Measurements from ENCODE around the gene ATP13A5.
A peak's percentile ranks its signal among the peaks of the same experiment; 100 is the strongest.

ATP13A5 gene, protein sequence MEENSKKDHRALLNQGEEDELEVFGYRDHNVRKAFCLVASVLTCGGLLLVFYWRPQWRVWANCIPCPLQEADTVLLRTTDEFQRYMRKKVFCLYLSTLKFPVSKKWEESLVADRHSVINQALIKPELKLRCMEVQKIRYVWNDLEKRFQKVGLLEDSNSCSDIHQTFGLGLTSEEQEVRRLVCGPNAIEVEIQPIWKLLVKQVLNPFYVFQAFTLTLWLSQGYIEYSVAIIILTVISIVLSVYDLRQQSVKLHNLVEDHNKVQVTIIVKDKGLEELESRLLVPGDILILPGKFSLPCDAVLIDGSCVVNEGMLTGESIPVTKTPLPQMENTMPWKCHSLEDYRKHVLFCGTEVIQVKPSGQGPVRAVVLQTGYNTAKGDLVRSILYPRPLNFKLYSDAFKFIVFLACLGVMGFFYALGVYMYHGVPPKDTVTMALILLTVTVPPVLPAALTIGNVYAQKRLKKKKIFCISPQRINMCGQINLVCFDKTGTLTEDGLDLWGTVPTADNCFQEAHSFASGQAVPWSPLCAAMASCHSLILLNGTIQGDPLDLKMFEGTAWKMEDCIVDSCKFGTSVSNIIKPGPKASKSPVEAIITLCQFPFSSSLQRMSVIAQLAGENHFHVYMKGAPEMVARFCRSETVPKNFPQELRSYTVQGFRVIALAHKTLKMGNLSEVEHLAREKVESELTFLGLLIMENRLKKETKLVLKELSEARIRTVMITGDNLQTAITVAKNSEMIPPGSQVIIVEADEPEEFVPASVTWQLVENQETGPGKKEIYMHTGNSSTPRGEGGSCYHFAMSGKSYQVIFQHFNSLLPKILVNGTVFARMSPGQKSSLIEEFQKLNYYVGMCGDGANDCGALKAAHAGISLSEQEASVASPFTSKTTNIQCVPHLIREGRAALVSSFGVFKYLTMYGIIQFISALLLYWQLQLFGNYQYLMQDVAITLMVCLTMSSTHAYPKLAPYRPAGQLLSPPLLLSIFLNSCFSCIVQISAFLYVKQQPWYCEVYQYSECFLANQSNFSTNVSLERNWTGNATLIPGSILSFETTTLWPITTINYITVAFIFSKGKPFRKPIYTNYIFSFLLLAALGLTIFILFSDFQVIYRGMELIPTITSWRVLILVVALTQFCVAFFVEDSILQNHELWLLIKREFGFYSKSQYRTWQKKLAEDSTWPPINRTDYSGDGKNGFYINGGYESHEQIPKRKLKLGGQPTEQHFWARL

DNA sequence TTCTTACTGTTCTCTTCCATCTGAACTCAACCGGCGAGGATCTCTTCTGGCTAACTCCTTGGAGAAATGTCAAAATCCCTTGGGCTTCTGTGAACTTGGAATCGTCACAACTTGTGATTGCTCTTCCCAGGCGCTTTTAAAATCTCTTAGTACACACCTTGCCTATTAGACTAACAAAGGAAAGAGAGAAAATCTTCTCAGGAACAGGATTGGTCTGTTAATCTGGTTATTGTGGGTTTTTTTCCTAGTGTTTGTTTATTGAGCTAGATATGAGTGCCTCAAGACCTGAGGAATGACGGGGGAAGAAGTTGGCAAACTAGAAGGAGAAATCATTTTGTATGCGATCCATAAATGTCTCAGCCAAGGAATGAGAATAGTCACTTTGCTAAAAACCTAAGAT, at the start of gene ATP13A5:
Gene ATP13A5 (minus strand): TSS at position 48 of the 400 bp plus-strand sequence. CDS start 28 bp downstream, at position 20.
- no peak for DNase-seq (ENCODE audit: low spot score)

DNA sequence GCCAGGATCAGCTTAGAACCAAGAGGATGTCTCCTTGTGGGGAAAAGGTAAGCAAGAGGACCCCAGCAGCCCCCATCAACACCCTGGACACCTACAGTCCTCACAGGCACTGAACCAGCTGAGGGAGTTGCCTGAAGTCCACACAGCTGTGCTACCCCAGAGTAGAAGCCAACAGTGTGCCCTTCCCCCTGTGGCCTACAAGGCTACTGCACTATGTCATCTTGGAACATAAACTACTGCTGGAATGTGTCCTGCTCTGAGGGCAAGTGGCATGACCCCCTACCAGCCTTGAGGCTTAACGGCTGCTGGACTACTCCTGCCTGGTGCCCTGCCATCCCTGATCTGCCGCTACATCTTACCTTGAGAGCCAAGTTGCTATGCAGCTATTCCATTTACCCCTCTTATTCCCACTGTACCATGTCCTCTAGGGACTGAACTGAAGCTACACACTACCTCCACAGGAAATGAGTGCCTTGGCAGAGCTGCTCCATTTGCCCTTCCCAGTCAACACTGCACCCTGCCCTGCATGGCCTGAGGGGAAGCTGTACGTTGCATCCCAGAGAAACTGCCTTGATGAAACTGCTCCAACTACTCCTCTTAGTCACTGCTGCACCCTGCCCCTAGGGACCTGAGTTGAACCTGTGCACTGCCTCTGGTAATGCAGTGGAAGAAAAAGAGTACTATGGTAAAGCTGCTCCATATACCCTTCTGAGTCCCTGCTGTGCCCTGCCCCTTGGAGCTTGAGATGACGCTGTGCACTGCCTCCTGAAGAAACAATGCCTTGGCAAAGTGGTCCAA, 40.2 kb upstream of the ATP13A5 start:
- DNase-seq (ENCODE audit: low spot score): no peak

DNA sequence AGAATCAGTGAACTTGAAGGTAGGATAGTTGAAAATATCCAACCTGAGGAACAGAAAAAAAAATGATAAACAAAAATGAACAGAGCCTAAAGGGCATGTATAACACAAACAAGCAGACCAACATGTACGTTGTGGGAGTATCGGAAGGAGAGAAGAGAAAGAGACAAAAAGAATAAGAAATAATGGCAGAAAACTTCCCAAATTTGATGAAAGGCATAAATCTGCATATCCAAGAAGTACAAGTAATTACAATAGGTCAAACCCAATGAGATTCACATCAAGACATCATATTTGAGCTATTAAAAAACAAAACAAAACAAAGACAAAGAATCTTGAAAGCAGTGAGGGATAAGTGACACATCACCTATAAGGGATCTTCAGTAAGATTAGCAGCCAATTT, 38.1 kb upstream of the ATP13A5 start:
- DNase-seq (ENCODE audit: low spot score): no peak

- DNase-seq (ENCODE audit: low spot score): no peak
These were observed 29.1 kb upstream of the ATP13A5 start for GRCh38 chr3:193407688-193408087.

- no peak for DNase-seq (ENCODE audit: low spot score)
These were observed 28.6 kb upstream of the ATP13A5 start for GRCh38 chr3:193407112-193407511.

DNA sequence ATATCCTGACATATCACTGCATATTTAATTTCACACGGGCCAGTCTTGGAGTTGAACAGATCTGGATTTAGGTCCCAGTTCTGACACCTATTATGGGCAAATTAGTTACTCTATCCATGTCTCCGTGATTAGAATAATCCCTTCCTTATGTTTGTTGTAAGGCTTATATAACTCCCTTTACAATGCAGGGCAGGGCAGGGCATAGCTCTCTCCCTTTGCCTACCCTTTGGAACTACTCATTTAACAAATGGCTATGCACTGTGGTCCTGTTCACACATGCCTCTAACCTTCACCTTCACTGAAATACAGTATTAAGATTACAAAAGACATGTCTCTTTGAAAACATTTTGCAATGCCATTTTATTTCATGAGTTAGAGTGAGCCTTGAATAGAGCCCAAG, 24.8 kb upstream of the ATP13A5 start:
- no peak for DNase-seq (ENCODE audit: low spot score)

- no peak for DNase-seq (ENCODE audit: low spot score)
These were observed 21.8 kb upstream of the ATP13A5 start for GRCh38 chr3:193400304-193400703.

DNA sequence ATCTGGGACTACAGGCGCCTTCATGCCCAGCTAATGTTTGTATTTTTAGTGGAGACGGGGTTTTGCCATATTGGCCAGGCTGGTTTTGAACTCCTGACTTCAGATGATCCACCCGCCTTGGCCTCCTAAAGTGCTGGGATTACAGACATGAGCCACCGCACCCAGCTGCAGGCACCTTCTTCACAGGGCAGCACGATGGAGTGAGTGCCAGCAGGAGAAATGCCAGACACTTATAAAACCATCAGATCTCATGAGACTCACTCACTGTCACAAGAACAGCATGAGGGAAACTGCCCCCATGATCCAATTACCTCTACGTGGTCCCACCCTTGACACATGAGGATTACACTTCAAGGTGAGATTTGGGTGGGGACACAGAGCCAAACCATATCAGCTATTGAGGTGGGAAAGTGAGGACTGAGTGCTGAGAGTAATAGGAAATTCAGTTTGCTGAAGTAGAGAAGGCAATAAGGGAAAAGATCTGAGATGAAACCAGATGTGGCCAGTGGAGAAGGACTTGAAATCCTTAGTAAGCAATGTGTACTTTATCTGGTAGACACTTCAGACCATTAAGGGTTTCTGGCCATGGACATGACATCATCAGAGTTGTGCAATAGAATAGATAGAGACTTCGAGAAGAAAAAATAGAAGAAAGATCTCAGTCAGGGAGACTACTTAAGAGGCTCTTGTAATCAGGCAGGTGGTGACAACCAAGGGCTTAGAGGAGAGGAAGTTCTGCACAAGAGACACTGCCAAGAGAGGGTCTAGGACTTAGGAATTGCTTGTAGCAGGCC, 18.1 kb upstream of the ATP13A5 start:
- DNase-seq (ENCODE audit: low spot score): no peak

- DNase-seq (ENCODE audit: low spot score): peak; percentile 44
These were observed 13.3 kb upstream of the ATP13A5 start for GRCh38 chr3:193391902-193392301.

- peak; percentile 6 for DNase-seq (ENCODE audit: low spot score)
These were observed 10.8 kb upstream of the ATP13A5 start for GRCh38 chr3:193389335-193389734.

- peak; percentile 18 for DNase-seq (ENCODE audit: low spot score)
These were observed 9.8 kb upstream of the ATP13A5 start for GRCh38 chr3:193388361-193388760.

GRCh38 chr3:193387596-193387995, 9.0 kb upstream of the ATP13A5 start:
- peak; percentile 18 for DNase-seq (ENCODE audit: low spot score)

- DNase-seq (ENCODE audit: low spot score): no peak
These were observed 962 bp downstream of the ATP13A5 start for GRCh38 chr3:193377591-193377990.

DNA sequence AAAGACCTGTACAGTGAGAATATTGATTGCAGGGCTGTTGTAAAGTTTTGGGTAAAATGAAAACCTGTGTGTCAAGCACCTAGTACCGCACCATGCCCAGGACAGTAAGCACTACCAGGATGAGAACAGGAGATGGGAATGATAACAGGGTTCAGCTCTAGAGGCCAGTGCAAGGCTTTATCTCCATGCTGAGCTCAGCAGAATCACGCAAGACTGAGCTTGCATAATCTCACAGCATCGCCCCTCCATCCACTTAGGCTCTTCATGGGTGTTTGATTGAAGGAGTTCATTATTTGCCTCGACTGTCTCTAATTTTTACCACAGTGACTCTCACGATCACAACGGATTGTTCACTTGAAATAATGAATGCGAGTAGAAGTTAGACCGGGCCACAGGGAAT, 2.9 kb downstream of the ATP13A5 start:
- DNase-seq (ENCODE audit: low spot score): no peak

GRCh38 chr3:193372783-193373182, 5.8 kb downstream of the ATP13A5 start:
- DNase-seq (ENCODE audit: low spot score): no peak

DNA sequence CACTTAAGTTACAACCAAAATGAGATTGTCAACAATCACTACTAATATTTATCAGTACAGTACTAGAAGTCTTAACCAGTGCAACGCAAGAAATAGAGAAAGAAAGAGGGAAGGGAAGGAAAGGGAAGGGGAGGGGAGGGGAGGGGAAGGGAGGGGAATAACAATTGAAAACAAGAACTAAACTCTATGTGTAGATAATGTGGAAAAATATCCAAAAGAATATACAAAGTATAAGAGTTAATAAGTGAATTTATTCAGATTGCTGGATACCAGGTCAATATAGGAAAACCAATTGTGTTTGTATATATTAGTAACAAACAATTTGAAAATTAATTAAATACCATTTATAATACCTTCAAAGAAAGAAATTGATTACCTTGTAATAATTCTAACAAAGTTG, 10.7 kb downstream of the ATP13A5 start:
- DNase-seq (ENCODE audit: low spot score): no peak

DNA sequence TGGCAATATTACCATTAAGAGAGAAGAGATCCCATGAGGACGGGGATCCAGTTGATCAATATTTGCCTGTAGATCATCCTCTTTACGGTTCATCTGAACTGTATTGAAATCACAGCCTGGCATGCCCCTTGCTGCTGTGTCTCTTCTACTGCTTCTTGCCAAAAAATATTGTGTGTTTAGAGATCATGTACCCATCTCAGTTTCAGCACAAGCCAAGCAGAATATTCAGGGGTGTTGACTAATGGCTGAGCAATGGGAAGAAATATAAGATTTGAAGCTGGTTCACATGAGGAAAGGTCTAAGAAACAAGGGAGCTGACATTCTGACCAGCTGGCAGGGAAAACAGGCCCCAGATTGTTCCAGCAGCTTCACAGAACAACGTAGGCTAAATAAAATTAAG, 21.3 kb downstream of the ATP13A5 start:
- DNase-seq (ENCODE audit: low spot score): no peak

DNA sequence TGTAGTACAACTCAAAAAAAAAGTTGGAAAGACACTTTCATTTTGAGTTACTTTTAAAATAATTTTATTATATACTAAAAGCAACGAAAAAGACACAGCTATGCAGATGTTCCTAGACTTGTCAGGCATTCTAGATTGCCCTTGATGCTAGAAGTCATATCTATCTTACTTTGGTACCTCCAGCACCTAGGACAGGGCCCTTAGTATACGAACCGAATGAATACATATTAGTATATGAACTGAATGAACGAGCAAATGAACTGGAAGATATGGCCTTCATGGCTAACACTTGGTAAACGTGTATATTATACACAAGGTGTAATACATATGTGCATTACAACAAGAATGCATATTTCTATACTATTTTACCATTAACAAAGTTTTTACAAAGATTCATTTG, 24.1 kb downstream of the ATP13A5 start:
- DNase-seq (ENCODE audit: low spot score): no peak

GRCh38 chr3:193350744-193351143, 27.8 kb downstream of the ATP13A5 start:
- DNase-seq (ENCODE audit: low spot score): no peak

GRCh38 chr3:193348686-193349085, 29.9 kb downstream of the ATP13A5 start:
- no peak for DNase-seq (ENCODE audit: low spot score)
